HEK293T (cell line): ENCODE data around the gene PAPOLA.

ENCODE experiments used
- ARNT ChIP-seq: fragments of 450-650 bp; IDR thresholded peaks from 2 replicates; pipeline ENCODE4 v1.6.1; 2017; ENCODE audit warnings: mild to moderate bottlenecking
- BHLHE40 ChIP-seq: fragments of 450-650 bp; IDR thresholded peaks from 2 replicates; pipeline ENCODE4 v1.6.1; 2016; ENCODE audit warnings: mild to moderate bottlenecking, moderate library complexity, borderline replicate concordance
- ELF4 ChIP-seq: fragments of 450-650 bp; IDR thresholded peaks from 2 replicates; pipeline ENCODE4 v1.6.1; 2017; ENCODE audit warnings: antibody characterized with exemption
- FOXA1 ChIP-seq: fragments of 450-650 bp; IDR thresholded peaks from 2 replicates; pipeline ENCODE4 v1.6.1; 2016; ENCODE audit warnings: mild to moderate bottlenecking
- FOXK2 ChIP-seq: fragments of 450-650 bp; IDR thresholded peaks from 2 replicates; pipeline ENCODE4 v1.6.1; 2016; ENCODE audit warnings: mild to moderate bottlenecking
- FOXM1 ChIP-seq: fragments of 450-650 bp; IDR thresholded peaks from 2 replicates; pipeline ENCODE4 v1.6.1; 2017; ENCODE audit warnings: mild to moderate bottlenecking, borderline replicate concordance
- HDGF ChIP-seq: fragments of 450-650 bp; IDR thresholded peaks from 2 replicates; pipeline ENCODE4 v1.6.1; 2017; ENCODE audit warnings: antibody characterized with exemption, borderline replicate concordance
- NFRKB ChIP-seq: fragments of 450-650 bp; IDR thresholded peaks from 2 replicates; pipeline ENCODE4 v1.6.1; 2016; ENCODE audit warnings: mild to moderate bottlenecking, moderate library complexity
- PKNOX1 ChIP-seq: fragments of 450-650 bp; IDR thresholded peaks from 2 replicates; pipeline ENCODE4 v1.6.1; 2016
- SP1 ChIP-seq: fragments of 450-650 bp; IDR thresholded peaks from 2 replicates; pipeline ENCODE4 v1.6.1; 2017
- SUZ12 ChIP-seq: fragments of 450-650 bp; IDR thresholded peaks from 2 replicates; pipeline ENCODE4 v1.6.1; 2016; ENCODE audit warnings: mild to moderate bottlenecking
- ZNF384 ChIP-seq: fragments of 450-650 bp; IDR thresholded peaks from 2 replicates; pipeline ENCODE4 v1.6.1; 2016

- TF ChIP-seq HDGF (no peak), FOXA1 (no peak), FOXK2 (no peak), SP1 (no peak), PKNOX1 (no peak), NFRKB (no peak), SUZ12 (no peak), ELF4 (no peak), ZNF384 (no peak), BHLHE40 (no peak), ARNT (no peak), FOXM1 (no peak)
Observed at GRCh38 chr14:96509457-96510090, 7.4 kb downstream of the PAPOLA start.
